GM23338 (cell line): ENCODE results near the gene ROPN1L. TPM values are rescaled to one million over a fixed set of nuclear protein-coding genes. Genes with fewer than 3 reads are reported as not detected.

Experiments
- ATAC-seq: fragments of 200-7000 bp; cut with Tn5 transposase; 3 replicates; pipeline ENCODE4 v1.9.1; 2020
- DNase-seq: peaks from one replicate; pipeline ENCODE4 v3.0.0-alpha.2; 2015; ENCODE audit warnings: low spot score
- H2AFZ ChIP-seq: fragments of 200-600 bp; sonication (generic); 2 replicates; pipeline ENCODE4 v1.8.0; 2016; ENCODE audit warnings: antibody characterized with exemption, mild to moderate bottlenecking, moderate library complexity
- H3F3A ChIP-seq: fragments of 200-600 bp; sonication (generic); replicated peaks from 2 replicates; pipeline ENCODE4 v1.8.0; 2017; ENCODE audit warnings: antibody characterized with exemption, mixed run types, low read depth
- H3K27ac ChIP-seq: fragments of 200-600 bp; sonication (generic); 2 replicates; pipeline ENCODE4 v1.6.1; 2016; ENCODE audit warnings: low read depth
- H3K27me3 ChIP-seq: fragments of 200-600 bp; sonication (generic); 2 replicates; pipeline ENCODE4 v1.8.0; 2016; ENCODE audit warnings: mild to moderate bottlenecking, mixed run types, moderate library complexity; ENCODE audit not compliant: insufficient read depth
- H3K36me3 ChIP-seq: fragments of 200-600 bp; sonication (generic); 2 replicates; pipeline ENCODE4 v1.8.0; 2016; ENCODE audit warnings: mild to moderate bottlenecking; ENCODE audit not compliant: insufficient read depth
- H3K4me1 ChIP-seq: fragments of 200-600 bp; sonication (generic); 2 replicates; pipeline ENCODE4 v1.8.0; 2016; ENCODE audit warnings: mild to moderate bottlenecking, moderate library complexity; ENCODE audit not compliant: insufficient read depth
- H3K4me2 ChIP-seq: fragments of 200-600 bp; sonication (generic); 2 replicates; pipeline ENCODE4 v1.7.1; 2017; ENCODE audit warnings: mixed run types
- H3K4me3 ChIP-seq: fragments of 200-600 bp; sonication (generic); 2 replicates; pipeline ENCODE4 v1.6.1; 2016; ENCODE audit warnings: mixed run types
- H3K79me2 ChIP-seq: fragments of 200-600 bp; sonication (generic); replicated peaks from 2 replicates; pipeline ENCODE4 v1.8.0; 2017; ENCODE audit warnings: mild to moderate bottlenecking; ENCODE audit not compliant: insufficient read depth
- H3K9me2 ChIP-seq: fragments of 200-600 bp; sonication (generic); 2 replicates; pipeline ENCODE4 v1.8.0; 2017; ENCODE audit not compliant: insufficient read depth
- H4K20me1 ChIP-seq: fragments of 200-600 bp; sonication (generic); replicated peaks from 2 replicates; pipeline ENCODE4 v1.8.0; 2017; ENCODE audit warnings: mild to moderate bottlenecking; ENCODE audit not compliant: insufficient read depth
- H3K27ac Mint-ChIP-seq: 2 replicates; pipeline ENCODE4 v1.8.0; 2020; ENCODE audit warnings: inconsistent platforms, mild to moderate bottlenecking, moderate library complexity, mixed read lengths
- H3K27me3 Mint-ChIP-seq: 3 replicates; pipeline ENCODE4 v1.8.0; 2022; ENCODE audit warnings: low read depth, mild to moderate bottlenecking, moderate library complexity, mixed read lengths, inconsistent platforms; ENCODE audit not compliant: insufficient read depth, poor library complexity
- H3K36me3 Mint-ChIP-seq: 3 replicates; pipeline ENCODE4 v1.8.0; 2021; ENCODE audit warnings: low read depth, mild to moderate bottlenecking, inconsistent platforms, moderate library complexity, mixed read lengths
- H3K4me1 Mint-ChIP-seq: 3 replicates; pipeline ENCODE4 v1.8.0; 2020; ENCODE audit warnings: mild to moderate bottlenecking, inconsistent platforms, mixed read lengths
- H3K4me3 Mint-ChIP-seq: 3 replicates; pipeline ENCODE4 v1.8.0; 2021; ENCODE audit warnings: moderate library complexity, mild to moderate bottlenecking, inconsistent platforms, mixed read lengths
- H3K9me3 Mint-ChIP-seq: 3 replicates; pipeline ENCODE4 v1.8.0; 2020; ENCODE audit warnings: moderate library complexity, mild to moderate bottlenecking, inconsistent platforms, mixed read lengths
- CTCF ChIP-seq, 2 experiments: fragments of 200-600 bp in 1 of 2; sonication (generic) in 1 of 2; conservative IDR thresholded peaks; 2 replicates each; pipeline versions ENCODE4 v1.5.1 to v1.6.1; 2016 to 2017; ENCODE audit warnings: antibody characterized with exemption in 2 of 2, low read depth in 2 of 2, mild to moderate bottlenecking in 2 of 2, moderate library complexity in 1 of 2
- EZH2 ChIP-seq: fragments of 200-600 bp; sonication (generic); IDR thresholded peaks from one replicate; pipeline ENCODE4 v1.8.0; 2017; ENCODE audit warnings: antibody characterized with exemption, mild to moderate bottlenecking, low read depth; ENCODE audit not compliant: unreplicated experiment
- JUNB ChIP-seq: IDR thresholded peaks from one replicate; pipeline ENCODE4 v1.6.1; 2016; ENCODE audit warnings: antibody characterized with exemption; ENCODE audit not compliant: unreplicated experiment
- NANOG ChIP-seq: IDR thresholded peaks from 2 replicates; pipeline ENCODE4 v1.6.1; 2016; ENCODE audit warnings: antibody characterized with exemption, borderline replicate concordance
- POLR2AphosphoS5 ChIP-seq: IDR thresholded peaks from 2 replicates; pipeline ENCODE4 v1.6.1; 2016; ENCODE audit warnings: antibody characterized with exemption, low read depth
- STAT1 ChIP-seq: IDR thresholded peaks from one replicate; pipeline ENCODE4 v1.6.1; 2016; ENCODE audit warnings: antibody characterized with exemption; ENCODE audit not compliant: unreplicated experiment
- ZNF114 ChIP-seq: fragments of 250-450 bp; sonication (Bioruptor Pico); IDR thresholded peaks from 2 replicates; pipeline ENCODE4 v1.5.0; 2020; ENCODE audit warnings: mild to moderate bottlenecking, moderate library complexity
- ZNF331 ChIP-seq: fragments of 250-450 bp; sonication (Bioruptor Pico); IDR thresholded peaks from 2 replicates; pipeline ENCODE4 v1.5.0; 2020; ENCODE audit warnings: low read depth, mild to moderate bottlenecking, moderate library complexity
- polyA plus RNA-seq: library from polyadenylated mRNA; unstranded; fragments of >200 nt; fragmentation: Nextera tagmentation; extraction: Ambion mirVana; gene quantifications from 2 replicates; pipeline ENCODE4 v1.2.1, GENCODE V29; 2016
- total RNA-seq: library from RNA; depleted of rRNA; stranded (reverse); fragments of >200 nt; shearing (Covaris generic); gene quantifications from 2 replicates; pipeline ENCODE4 v1.2.3, GENCODE V29; 2014
- TF ChIP-seq, protein P1 (sequence below): fragments of 250-450 bp; sonication (Bioruptor Pico); IDR thresholded peaks from 2 replicates; pipeline ENCODE4 v1.5.0; 2020; ENCODE audit warnings: mild to moderate bottlenecking, moderate library complexity
- TF ChIP-seq, protein P2 (sequence below): IDR thresholded peaks from one replicate; pipeline ENCODE4 v1.6.1; 2018; ENCODE audit warnings: antibody characterized with exemption; ENCODE audit not compliant: unreplicated experiment

ROPN1L gene
- total and polyA plus RNA-seq, 2 experiments from 2014 or later: 0.57 TPM; not detected in 1

- H3K27ac ChIP-seq: no peak overlapping the region
Observed at GRCh38 chr5:10393491-10393890, 48.2 kb upstream of the ROPN1L start.

More at GRCh38 chr5:10393491-10393890, 48.2 kb upstream of the ROPN1L start:
- Mint-ChIP-seq H3K36me3 (peaks cover 51% of the 10 kb centered on the region), H3K27ac (no peak overlapping the region), H3K4me3 (no peak overlapping the region), H3K27me3 (no peaks in the 10 kb centered on the region), H3K4me1 (no peaks in the 10 kb centered on the region), H3K9me3 (no peaks in the 10 kb centered on the region)
- ATAC-seq (no peak), DNase-seq (no peak)
- no peak overlapping the region for H3K4me2 ChIP-seq
- H2AFZ ChIP-seq: no peak overlapping the region
- no peaks in the 10 kb centered on the region for H3K27me3 ChIP-seq
- H3K4me3 ChIP-seq: no peak overlapping the region
- H3K9me2 ChIP-seq: no peaks in the 10 kb centered on the region
- no peaks in the 10 kb centered on the region; the same call in none of the 2 replicates for H4K20me1 ChIP-seq
- TF ChIP-seq, protein P1, sequence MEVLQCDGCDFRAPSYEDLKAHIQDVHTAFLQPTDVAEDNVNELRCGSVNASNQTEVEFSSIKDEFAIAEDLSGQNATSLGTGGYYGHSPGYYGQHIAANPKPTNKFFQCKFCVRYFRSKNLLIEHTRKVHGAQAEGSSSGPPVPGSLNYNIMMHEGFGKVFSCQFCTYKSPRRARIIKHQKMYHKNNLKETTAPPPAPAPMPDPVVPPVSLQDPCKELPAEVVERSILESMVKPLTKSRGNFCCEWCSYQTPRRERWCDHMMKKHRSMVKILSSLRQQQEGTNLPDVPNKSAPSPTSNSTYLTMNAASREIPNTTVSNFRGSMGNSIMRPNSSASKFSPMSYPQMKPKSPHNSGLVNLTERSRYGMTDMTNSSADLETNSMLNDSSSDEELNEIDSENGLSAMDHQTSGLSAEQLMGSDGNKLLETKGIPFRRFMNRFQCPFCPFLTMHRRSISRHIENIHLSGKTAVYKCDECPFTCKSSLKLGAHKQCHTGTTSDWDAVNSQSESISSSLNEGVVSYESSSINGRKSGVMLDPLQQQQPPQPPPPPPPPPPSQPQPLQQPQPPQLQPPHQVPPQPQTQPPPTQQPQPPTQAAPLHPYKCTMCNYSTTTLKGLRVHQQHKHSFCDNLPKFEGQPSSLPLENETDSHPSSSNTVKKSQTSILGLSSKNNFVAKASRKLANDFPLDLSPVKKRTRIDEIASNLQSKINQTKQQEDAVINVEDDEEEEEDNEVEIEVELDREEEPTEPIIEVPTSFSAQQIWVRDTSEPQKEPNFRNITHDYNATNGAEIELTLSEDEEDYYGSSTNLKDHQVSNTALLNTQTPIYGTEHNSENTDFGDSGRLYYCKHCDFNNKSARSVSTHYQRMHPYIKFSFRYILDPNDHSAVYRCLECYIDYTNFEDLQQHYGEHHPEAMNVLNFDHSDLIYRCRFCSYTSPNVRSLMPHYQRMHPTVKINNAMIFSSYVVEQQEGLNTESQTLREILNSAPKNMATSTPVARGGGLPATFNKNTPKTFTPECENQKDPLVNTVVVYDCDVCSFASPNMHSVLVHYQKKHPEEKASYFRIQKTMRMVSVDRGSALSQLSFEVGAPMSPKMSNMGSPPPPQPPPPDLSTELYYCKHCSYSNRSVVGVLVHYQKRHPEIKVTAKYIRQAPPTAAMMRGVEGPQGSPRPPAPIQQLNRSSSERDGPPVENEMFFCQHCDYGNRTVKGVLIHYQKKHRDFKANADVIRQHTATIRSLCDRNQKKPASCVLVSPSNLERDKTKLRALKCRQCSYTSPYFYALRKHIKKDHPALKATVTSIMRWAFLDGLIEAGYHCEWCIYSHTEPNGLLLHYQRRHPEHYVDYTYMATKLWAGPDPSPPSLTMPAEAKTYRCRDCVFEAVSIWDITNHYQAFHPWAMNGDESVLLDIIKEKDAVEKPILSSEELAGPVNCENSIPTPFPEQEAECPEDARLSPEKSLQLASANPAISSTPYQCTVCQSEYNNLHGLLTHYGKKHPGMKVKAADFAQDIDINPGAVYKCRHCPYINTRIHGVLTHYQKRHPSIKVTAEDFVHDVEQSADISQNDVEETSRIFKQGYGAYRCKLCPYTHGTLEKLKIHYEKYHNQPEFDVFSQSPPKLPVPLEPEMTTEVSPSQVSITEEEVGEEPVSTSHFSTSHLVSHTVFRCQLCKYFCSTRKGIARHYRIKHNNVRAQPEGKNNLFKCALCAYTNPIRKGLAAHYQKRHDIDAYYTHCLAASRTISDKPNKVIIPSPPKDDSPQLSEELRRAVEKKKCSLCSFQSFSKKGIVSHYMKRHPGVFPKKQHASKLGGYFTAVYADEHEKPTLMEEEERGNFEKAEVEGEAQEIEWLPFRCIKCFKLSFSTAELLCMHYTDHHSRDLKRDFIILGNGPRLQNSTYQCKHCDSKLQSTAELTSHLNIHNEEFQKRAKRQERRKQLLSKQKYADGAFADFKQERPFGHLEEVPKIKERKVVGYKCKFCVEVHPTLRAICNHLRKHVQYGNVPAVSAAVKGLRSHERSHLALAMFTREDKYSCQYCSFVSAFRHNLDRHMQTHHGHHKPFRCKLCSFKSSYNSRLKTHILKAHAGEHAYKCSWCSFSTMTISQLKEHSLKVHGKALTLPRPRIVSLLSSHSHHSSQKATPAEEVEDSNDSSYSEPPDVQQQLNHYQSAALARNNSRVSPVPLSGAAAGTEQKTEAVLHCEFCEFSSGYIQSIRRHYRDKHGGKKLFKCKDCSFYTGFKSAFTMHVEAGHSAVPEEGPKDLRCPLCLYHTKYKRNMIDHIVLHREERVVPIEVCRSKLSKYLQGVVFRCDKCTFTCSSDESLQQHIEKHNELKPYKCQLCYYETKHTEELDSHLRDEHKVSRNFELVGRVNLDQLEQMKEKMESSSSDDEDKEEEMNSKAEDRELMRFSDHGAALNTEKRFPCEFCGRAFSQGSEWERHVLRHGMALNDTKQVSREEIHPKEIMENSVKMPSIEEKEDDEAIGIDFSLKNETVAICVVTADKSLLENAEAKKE (CRISPR knock-in tag): no peak
- no peak for TF ChIP-seq JUNB
- TF ChIP-seq ZNF331: no peak
- no peak for TF ChIP-seq ZNF114 (CRISPR knock-in tag)
- no peak for TF ChIP-seq EZH2
- TF ChIP-seq, protein P2, sequence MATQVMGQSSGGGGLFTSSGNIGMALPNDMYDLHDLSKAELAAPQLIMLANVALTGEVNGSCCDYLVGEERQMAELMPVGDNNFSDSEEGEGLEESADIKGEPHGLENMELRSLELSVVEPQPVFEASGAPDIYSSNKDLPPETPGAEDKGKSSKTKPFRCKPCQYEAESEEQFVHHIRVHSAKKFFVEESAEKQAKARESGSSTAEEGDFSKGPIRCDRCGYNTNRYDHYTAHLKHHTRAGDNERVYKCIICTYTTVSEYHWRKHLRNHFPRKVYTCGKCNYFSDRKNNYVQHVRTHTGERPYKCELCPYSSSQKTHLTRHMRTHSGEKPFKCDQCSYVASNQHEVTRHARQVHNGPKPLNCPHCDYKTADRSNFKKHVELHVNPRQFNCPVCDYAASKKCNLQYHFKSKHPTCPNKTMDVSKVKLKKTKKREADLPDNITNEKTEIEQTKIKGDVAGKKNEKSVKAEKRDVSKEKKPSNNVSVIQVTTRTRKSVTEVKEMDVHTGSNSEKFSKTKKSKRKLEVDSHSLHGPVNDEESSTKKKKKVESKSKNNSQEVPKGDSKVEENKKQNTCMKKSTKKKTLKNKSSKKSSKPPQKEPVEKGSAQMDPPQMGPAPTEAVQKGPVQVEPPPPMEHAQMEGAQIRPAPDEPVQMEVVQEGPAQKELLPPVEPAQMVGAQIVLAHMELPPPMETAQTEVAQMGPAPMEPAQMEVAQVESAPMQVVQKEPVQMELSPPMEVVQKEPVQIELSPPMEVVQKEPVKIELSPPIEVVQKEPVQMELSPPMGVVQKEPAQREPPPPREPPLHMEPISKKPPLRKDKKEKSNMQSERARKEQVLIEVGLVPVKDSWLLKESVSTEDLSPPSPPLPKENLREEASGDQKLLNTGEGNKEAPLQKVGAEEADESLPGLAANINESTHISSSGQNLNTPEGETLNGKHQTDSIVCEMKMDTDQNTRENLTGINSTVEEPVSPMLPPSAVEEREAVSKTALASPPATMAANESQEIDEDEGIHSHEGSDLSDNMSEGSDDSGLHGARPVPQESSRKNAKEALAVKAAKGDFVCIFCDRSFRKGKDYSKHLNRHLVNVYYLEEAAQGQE: no peak
- TF ChIP-seq POLR2AphosphoS5: no peak
- no peak for TF ChIP-seq STAT1
- TF ChIP-seq NANOG: no peak
- TF ChIP-seq CTCF (conservative IDR thresholded peaks at IDR 0.05; ENCODE audit: low read depth in 2 of 2): no peak
- H3K79me2 ChIP-seq: peaks cover 6% of the 10 kb centered on the region; the same call in 1 of the 2 replicates
- H3F3A ChIP-seq: no peaks in the 10 kb centered on the region
- H3K36me3 ChIP-seq: peaks cover 25% of the 10 kb centered on the region
- no peaks in the 10 kb centered on the region for H3K4me1 ChIP-seq
